B cell (primary cell): ENCODE results near the gene CTNNBL1.

Source experiments
- CTCF ChIP-seq: fragments of 200-600 bp; IDR thresholded peaks from one replicate; pipeline ENCODE4 v1.8.0; 2022; ENCODE audit warnings: antibody characterized with exemption, mild to moderate bottlenecking
- EZH2 ChIP-seq: IDR thresholded peaks from 2 replicates; pipeline ENCODE4 v1.6.1; 2012; ENCODE audit warnings: borderline replicate concordance, low read depth, mild to moderate bottlenecking, moderate library complexity, low read length; ENCODE audit not compliant: insufficient read depth, poor library complexity, severe bottlenecking

- TF ChIP-seq CTCF (no peak), EZH2 (no peak)
Measured at GRCh38 chr20:37757550-37757949, 63.7 kb downstream of the CTNNBL1 start.
